Measurements from ENCODE around the gene TM2D1. TPM values are rescaled to one million over a fixed set of nuclear protein-coding genes. Genes with fewer than 3 reads are reported as not detected.

The TM2D1 gene
- polyA plus RNA-seq, 2 of the 4 experiments (the other 2 are of a cell fraction), result 32.4 to 54.2 TPM

DNA sequence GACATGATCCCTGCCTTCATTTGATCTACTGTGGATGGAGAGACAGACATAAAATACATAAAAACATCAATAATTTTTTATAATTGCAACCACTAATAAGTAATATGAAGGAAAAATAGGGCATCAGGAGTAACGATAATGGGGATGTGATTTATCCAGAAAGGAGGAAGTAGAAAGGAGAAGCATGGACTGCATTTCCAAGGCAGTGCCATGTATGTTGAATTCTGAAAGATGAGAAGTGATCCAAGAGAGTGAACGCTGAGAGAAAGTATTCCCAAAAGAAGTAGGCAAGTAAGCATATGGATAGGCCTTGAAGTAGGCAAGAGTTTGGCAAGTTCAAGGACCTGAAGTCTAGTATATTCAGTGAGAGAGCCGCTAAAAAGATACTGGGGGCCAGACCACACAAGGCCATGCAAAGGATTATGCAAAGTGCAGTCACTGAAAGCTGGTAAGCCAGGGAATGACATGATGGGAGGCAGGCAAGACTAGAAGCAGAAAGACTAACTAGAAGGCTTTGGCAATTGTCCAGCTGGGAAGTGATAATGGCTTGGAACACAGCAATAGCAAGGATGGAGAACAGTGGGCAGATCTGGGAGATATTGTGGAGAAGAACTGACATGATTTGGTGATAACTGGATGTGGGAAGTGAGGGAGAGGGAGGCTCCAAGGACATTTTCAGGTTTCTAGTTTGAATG is 85.9 kb downstream of the TM2D1 start:
- DNase-seq (ENCODE audit: low read depth in 1 of 2, low spot score in 1 of 2) (no peak), ATAC-seq (no peak), FAIRE-seq (peak; percentile 13)
- H3K27ac ChIP-seq, result no peak overlapping the region
- ChIA-PET POLR2A (no interaction called here), CTCF (interaction anchor here (0.6 to 1.3 kb wide), 2 partner anchors 589 to 876 kb away, joined by 3 to 4 read pairs; no protein-coding TSS in a partner anchor)
- TF ChIP-seq ZFP36 (IDR thresholded peaks at IDR 0.05; ENCODE audit: borderline replicate concordance, partially characterized antibody) (no peak), FOSB (CRISPR knock-in tag; IDR thresholded peaks at IDR 0.05) (no peak)
- no peak overlapping the region for H3K4me3 ChIP-seq
- H3K4me1 ChIP-seq, result no peaks in the 10 kb centered on the region
- H3K9me3 ChIP-seq, result no peaks in the 10 kb centered on the region
- H3K4me2 ChIP-seq, result no peak overlapping the region
- WGBS (ENCODE audit: missing lambda C conversion rate), result 72% methylated on average over 3 of the region's 3 CpGs

- FAIRE-seq, result no peak
- ATAC-seq, result no peak
- no peak overlapping the region for H3K4me3 ChIP-seq
- ChIA-PET POLR2A (no interaction called here), CTCF (no interaction called here)
- H3K4me2 ChIP-seq, result no peak overlapping the region
- no peaks in the 10 kb centered on the region for H3K4me1 ChIP-seq
- no peaks in the 10 kb centered on the region for H3K9me3 ChIP-seq
- no peak for DNase-seq (ENCODE audit: low read depth in 1 of 2, low spot score in 1 of 2)
- no peak for TF ChIP-seq HOXB13 (CRISPR knock-in tag; IDR thresholded peaks at IDR 0.05; ENCODE audit: low read depth)
- no peak for TF ChIP-seq CBX2 (IDR thresholded peaks at IDR 0.05; ENCODE audit: borderline replicate concordance, low read depth)
- no peak for TF ChIP-seq JUN (IDR thresholded peaks at IDR 0.05)
- no peak for TF ChIP-seq NFE2L2 (conservative IDR thresholded peaks at IDR 0.05; ENCODE audit: low read length)
- TF ChIP-seq RAD21 (conservative IDR thresholded peaks at IDR 0.05 in 1 of 2, IDR thresholded peaks at IDR 0.05 in 1 of 2), result no peak
- no peak for TF ChIP-seq CBX8 (IDR thresholded peaks at IDR 0.05)
- TF ChIP-seq EHF (CRISPR knock-in tag; IDR thresholded peaks at IDR 0.05), result no peak
- no peak for TF ChIP-seq RFX5 (IDR thresholded peaks at IDR 0.05)
- TF ChIP-seq EP300 (IDR thresholded peaks at IDR 0.05), result no peak
- no peak for TF ChIP-seq POLR2A (IDR thresholded peaks at IDR 0.05; ENCODE audit: low read length)
- TF ChIP-seq, protein P1, sequence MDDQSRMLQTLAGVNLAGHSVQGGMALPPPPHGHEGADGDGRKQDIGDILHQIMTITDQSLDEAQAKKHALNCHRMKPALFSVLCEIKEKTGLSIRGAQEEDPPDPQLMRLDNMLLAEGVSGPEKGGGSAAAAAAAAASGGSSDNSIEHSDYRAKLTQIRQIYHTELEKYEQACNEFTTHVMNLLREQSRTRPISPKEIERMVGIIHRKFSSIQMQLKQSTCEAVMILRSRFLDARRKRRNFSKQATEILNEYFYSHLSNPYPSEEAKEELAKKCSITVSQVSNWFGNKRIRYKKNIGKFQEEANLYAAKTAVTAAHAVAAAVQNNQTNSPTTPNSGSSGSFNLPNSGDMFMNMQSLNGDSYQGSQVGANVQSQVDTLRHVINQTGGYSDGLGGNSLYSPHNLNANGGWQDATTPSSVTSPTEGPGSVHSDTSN (IDR thresholded peaks at IDR 0.05), result no peak
- TF ChIP-seq E2F6 (IDR thresholded peaks at IDR 0.05; ENCODE audit: borderline replicate concordance, low read depth), result no peak
- no peak for TF ChIP-seq ESRRA (IDR thresholded peaks at IDR 0.05; ENCODE audit: borderline replicate concordance, low read length)
- 86% methylated on average over 2 of the region's 2 CpGs for WGBS (ENCODE audit: missing lambda C conversion rate)
- H3K27ac ChIP-seq, result no peak overlapping the region
Measured at GRCh38 chr1:61638296-61638695, 86.6 kb downstream of the TM2D1 start.

DNA sequence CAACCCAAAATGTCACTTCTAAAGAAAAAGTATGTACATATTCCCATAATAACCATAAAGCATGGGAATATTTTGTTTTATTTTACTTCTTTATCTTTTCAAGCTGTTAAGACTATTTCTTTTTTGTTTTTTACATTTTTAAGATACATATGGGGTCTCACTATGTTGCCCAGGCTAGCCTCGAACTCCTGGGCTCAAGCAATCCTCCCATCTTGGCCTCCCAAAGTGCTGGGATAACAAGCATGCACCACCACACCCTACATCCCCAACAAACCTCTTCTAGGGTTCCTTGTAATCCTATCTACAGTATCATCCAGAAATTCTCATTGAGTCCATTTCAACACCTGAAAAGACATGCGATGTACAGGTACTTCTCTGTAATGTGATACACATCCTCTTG is 87.5 kb downstream of the TM2D1 start:
- POLR2A ChIA-PET, result no interaction called here
- WGBS (ENCODE audit: missing lambda C conversion rate), result 76% methylated on average over 2 of the region's 2 CpGs
- Histone ChIP-seq H3K4me1 (no peaks in the 10 kb centered on the region), H3K4me3 (no peak overlapping the region), H3K4me2 (no peak overlapping the region), H3K27ac (no peak overlapping the region), H3K9me3 (no peaks in the 10 kb centered on the region)
- no peak for ATAC-seq
- CTCF ChIA-PET, result no interaction called here
- no peak for DNase-seq (ENCODE audit: low read depth in 1 of 2, low spot score in 1 of 2)
- no peak for FAIRE-seq
- TF ChIP-seq GATA3 (IDR thresholded peaks at IDR 0.05; ENCODE audit: borderline replicate concordance) (no peak), HES2 (IDR thresholded peaks at IDR 0.05) (no peak), CHD4 (IDR thresholded peaks at IDR 0.05; ENCODE audit: borderline replicate concordance) (no peak), BHLHE40 (IDR thresholded peaks at IDR 0.05; ENCODE audit: low read depth, low read length) (no peak), USF2 (IDR thresholded peaks at IDR 0.05) (no peak), EHF (CRISPR knock-in tag; IDR thresholded peaks at IDR 0.05) (no peak), RAD21 (conservative IDR thresholded peaks at IDR 0.05 in 1 of 2, IDR thresholded peaks at IDR 0.05 in 1 of 2) (no peak), SMC3 (IDR thresholded peaks at IDR 0.05) (no peak), HDAC2 (IDR thresholded peaks at IDR 0.05) (no peak), RCOR1 (IDR thresholded peaks at IDR 0.05; ENCODE audit: low read depth, low read length) (no peak), E2F6 (IDR thresholded peaks at IDR 0.05; ENCODE audit: borderline replicate concordance, low read depth) (no peak), JUNB (IDR thresholded peaks at IDR 0.05) (no peak), TP53 (CRISPR knock-in tag; IDR thresholded peaks at IDR 0.05) (no peak), FOSL2 (IDR thresholded peaks at IDR 0.05) (no peak), FOSL2 (CRISPR knock-in tag; IDR thresholded peaks at IDR 0.05) (no peak)
- TF ChIP-seq, protein P2, sequence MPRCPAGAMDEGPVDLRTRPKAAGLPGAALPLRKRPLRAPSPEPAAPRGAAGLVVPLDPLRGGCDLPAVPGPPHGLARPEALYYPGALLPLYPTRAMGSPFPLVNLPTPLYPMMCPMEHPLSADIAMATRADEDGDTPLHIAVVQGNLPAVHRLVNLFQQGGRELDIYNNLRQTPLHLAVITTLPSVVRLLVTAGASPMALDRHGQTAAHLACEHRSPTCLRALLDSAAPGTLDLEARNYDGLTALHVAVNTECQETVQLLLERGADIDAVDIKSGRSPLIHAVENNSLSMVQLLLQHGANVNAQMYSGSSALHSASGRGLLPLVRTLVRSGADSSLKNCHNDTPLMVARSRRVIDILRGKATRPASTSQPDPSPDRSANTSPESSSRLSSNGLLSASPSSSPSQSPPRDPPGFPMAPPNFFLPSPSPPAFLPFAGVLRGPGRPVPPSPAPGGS (IDR thresholded peaks at IDR 0.05), result no peak
- TF ChIP-seq, protein P1 (IDR thresholded peaks at IDR 0.05), result no peak

Data from A549 (cell line).